Colon (tissue), 2 donors: ENCODE results near the gene ARRB1.
"Not testable (repeated sequence)": the region's sequence is repeated elsewhere in the genome, so short reads cannot be mapped to it uniquely, and the experiment has no call there.

Source experiments
- FAIRE-seq: peaks from 2 replicates; lab custom pipeline; 2012; peaks lifted over from hg19 to GRCh38; lab: Jason Lieb, UNC
- donor health status: control.
- donor health status: control.

The ARRB1 gene

GRCh38 chr11:75298976-75299260, 52.5 kb downstream of the ARRB1 start:
- FAIRE-seq, result no peak

DNA sequence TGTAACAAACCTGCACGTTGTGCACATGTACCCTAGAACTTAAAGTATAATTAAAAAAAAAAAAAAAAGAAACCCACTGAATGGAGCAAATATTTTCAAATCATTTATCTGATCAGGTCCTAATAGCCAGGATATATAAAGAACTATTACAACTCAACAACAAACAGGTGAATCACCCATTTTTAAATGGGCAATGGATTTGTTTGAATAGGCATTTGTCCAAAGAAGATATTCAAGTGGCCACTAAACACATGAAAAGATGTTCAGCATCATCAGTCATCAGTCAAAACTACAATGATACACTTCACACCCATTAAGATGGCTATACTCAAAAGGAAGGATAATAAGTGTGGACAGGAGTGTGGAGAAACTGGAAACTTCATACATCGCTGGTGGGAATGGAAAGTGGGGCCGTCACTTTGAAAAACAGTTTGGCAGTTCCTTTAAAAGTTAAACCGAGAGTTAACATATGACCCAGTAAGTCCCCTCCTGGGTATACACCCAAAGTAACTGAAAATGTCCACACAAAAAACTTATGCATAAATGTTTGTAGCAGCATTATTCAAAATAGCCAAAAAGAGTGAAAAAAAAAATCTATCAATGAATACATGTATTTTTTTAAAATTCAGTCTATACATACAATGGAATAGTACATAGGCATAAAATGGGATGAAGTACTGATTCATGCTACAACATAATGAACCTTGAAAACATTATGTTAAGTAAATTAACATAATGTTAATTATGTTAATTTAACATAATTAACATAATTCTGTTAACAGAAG, 53.1 kb downstream of the ARRB1 start:
- FAIRE-seq, result no peak

DNA sequence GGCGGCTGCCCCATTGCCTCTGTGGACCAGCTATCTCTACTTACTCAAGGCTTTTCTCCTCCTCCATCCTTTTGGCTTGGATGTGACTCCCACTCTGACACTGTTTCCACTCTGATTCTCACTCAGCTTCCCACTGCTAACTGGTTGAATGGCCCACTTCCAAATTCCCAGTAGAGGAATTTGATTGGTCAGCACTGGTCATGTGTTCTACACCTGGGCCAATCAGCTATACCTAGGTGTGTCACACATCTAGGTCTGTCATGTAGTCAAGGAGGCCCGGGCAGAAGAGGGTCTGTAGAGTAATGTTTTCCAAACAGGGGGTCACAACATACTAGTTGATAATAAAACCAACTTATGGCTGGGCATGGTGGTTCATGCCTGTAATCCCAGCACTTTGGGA, 57.6 kb downstream of the ARRB1 start:
- no peak for FAIRE-seq

- FAIRE-seq, result no peak
Measured at GRCh38 chr11:75292943-75293342, 58.5 kb downstream of the ARRB1 start.

GRCh38 chr11:75291741-75292140, 59.7 kb downstream of the ARRB1 start:
- no peak for FAIRE-seq

DNA sequence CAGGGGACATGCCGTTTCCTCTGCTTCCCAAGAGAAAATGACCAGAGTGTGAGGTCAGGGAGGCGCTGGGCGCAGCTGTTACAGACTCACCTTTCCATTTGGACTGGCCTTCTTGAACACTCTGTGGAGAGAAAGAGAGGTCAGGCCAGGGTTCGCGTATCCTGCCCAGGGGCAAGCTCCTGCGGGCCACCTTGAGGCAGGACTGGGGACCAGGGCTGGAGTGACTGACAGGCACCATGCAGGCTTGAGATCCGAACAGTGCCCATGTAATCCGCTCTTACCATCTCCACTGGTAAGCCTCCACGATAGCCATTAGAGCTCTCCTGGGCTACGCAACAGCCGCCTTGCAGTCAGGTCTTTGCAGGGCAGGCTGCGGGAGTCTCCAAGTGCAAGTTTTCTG, 61.5 kb downstream of the ARRB1 start:
- FAIRE-seq, result no peak

DNA sequence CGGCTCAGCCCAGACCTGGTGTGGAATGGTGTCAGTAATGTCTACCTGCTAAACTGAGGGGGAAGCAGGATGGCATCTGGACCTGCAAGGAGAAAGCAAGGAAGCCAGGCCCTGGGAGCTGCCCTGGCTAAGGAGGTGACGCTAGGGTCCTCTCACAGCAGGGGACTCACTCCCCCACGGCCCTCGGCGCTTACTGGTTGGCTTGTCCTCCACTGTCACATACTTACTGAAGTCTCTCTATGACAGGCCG, 62.0 kb downstream of the ARRB1 start:
- no peak for FAIRE-seq

GRCh38 chr11:75287579-75287978, 63.9 kb downstream of the ARRB1 start:
- FAIRE-seq, result no peak

DNA sequence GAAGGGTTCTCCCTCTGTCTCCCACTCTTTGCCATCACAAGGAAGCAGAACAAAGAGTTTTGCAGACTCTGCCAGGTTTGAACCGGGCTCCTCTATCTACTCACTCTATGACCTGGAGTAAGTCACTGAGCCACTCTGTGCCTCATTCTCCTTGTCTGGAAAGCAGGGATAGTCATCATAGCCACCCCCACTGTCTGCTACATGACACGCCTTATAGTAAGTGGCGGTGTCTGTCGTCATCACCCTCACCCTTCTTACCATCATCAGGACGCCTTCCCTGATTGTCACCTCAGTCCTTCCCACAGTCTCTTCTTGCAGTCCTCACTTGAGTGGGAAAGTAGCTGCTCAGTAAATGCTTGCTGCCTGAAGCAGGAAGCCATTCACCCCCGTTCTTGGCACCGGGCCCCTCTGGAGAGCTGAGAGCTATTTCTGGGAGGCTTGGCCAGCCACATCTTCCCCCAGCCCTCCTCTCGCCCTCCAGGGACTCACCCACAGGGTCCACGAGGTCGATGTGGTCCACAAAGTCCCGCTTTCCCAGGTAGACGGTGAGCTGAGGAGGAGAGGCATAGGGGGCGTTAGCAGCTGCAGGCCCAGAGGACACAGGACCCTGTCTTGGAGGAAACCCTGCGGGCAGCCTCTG, 64.5 kb downstream of the ARRB1 start:
- no peak for FAIRE-seq

GRCh38 chr11:75285776-75286360, 65.6 kb downstream of the ARRB1 start:
- FAIRE-seq, result no peak

- no peak for FAIRE-seq
Measured at GRCh38 chr11:75283391-75283931, 68.0 kb downstream of the ARRB1 start.

DNA sequence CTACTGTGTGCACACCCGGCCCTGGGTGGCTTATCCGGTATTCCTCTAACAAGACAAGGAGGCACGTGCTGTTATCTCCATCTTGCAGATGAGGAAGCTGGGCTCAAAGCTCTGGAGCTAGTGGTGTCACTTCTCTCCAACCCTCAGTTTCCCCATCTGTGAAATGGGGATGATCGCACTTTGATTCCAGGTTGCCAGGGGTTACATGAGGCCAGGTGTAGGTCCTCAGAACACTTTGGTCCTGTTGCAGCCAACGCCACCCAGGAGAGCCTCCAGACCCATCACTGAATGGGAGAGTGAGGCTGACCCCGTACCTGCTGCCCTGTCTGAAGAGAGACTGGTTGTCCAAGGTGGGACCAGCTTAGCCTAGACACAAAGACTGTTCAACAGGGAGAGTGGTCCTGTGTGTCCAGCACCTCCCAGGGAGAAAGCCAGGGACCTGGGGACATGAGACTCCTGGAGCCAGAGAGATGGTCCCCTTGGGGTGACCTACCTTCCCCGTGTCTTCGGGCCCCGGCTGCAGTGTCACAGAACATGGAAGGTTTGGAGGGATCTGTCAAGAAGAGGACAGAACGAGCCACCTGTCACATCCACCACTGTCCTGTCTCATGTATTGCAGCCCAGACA, 69.9 kb downstream of the ARRB1 start:
- FAIRE-seq, result no peak

DNA sequence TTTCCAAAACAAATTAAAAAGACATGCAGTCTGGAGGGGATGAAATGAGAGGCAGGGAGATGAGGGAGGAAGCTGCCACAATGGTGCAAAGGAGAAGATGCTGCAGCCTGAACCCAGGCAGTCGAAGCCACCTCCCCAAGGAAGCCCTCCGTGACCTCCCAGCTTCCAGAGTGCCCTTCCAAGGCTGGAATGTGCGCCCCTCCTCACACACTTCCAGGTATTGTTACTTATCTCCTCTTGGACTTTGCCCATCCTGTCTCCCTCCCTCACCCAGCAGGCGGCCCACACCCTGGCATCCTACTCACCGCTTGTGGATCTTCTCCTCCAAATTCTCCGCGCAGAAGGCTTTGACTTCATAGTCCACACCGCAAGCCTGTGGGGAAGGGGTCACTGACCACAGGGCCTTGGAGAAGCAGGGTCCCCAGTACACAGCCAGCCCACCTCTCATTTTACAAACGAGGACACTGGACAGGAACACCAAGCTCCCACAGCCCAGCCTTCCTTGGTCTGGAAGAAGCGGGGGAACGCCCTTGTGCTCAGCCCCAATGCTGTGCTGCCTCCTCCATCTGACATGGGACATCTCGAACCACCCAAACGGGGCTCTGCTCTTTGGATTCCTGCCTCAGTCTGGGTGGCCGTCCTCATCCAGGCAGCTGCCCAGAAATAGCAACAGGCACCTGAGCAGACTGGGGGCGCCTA, 70.5 kb downstream of the ARRB1 start:
- no peak for FAIRE-seq

- no peak for FAIRE-seq
Measured at GRCh38 chr11:75280227-75280701, 71.2 kb downstream of the ARRB1 start.

- FAIRE-seq, result no peak
Measured at GRCh38 chr11:75279273-75279672, 72.2 kb downstream of the ARRB1 start.

DNA sequence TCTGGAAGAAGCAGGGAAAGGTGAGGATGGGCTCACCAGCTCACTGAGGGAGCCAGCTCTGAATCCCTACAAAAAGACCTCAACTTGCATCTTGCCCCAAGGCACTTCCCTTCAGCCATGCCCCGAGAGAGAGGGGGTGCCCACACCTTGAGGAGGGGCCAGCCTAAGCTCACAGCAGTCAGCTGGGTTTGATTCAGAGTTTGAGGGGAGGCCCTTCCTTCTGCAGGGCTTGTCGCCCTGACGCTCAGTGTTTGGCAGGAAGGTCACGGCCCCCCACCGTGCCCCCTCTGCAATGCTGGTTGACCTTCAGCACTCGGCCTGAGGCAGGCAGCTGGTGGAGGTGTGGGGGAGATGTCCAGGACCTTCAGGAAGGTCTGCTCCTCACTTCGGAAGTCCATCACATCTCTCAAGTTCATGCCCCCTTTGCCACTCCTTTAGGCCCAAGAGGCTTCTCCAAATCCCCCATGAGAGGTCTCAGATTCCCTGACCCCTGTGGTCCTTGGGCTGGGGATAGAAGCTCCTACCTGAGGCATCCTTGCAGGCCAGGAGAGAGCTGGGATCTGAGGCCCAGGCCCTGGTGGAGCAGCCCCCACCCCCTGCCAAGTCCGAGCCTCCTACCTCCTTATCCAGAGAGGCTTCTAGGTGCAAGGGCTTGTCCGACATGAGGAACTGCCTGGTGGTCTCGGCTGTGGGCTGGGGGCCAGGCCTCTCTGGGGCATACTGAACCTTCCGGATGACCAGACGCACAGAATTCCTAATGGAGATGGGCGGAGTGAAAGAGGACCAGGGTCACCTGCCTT, 73.3 kb downstream of the ARRB1 start:
- no peak for FAIRE-seq

DNA sequence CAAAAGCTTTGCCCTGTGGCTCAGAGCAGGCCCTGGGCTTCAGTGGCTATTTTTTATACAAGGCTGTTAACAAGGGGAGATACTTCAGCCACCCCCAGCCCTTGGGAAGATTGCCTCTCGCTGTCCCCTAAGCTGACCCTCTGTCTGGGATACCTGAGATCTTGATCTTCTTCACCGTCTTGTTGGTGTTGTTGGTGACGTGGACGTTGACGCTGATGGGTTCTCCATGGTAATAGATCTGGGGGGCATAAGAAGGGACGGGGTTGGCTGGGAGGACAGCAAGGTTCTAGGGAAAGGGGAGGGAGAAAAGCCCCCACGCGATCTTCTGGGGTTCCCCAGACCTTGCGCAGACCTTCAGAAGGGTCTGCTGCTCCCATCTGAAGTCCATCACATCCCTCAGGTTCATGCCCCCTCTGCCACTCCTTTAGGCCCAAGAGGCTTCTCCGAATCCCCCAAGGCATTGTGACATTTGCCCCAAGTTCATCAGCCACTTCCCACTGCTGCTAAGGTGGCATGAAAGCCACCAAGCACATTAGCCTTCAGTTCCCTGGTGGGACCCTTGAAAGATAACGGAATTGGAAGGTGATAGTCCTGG, 74.2 kb downstream of the ARRB1 start:
- FAIRE-seq, result no peak

DNA sequence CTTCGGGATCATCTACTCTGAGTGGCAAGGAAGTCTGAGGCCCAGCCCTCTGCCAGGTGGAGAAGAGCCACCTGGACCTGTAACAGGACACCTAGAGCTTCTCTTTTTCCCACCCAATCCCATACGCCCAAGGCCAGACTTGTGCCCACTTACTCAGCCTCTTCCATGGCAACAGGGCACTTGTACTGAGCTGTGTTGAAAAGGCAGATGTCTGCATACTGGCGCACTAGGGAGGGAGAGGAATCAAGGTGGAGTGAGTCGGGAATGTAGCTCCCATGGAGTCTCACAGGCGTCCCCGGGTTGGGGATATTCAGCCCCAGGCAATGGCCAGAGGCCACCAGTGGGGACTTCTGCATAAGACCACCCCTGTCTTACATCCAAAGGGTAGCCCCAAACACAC, 74.8 kb downstream of the ARRB1 start:
- no peak for FAIRE-seq

- no peak for FAIRE-seq
Measured at GRCh38 chr11:75276186-75276585, 75.3 kb downstream of the ARRB1 start.

DNA sequence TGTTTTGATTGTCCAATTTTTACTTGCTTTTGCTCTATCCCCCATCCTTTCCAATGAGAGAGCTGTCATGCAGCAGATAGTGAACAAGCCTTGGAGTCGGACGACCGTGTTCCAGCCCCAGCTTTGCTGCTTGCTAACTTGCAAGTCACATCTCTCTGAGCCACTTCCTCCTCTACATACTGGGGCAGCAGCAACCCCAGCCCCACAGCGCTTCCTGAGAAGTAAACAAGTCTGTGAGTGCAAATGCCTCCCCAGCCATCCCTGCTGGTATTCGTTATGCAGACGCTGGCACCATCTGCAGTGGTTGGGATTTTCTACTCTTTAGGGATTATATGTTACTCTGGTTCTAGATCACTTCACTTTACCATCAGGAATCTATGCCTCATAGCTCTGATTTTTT, 75.9 kb downstream of the ARRB1 start:
- no peak for FAIRE-seq

- not testable (repeated sequence) for FAIRE-seq
Measured at GRCh38 chr11:75274716-75275115, 76.7 kb downstream of the ARRB1 start.
